ENCODE measurements around the gene PI4KA.

DNA sequence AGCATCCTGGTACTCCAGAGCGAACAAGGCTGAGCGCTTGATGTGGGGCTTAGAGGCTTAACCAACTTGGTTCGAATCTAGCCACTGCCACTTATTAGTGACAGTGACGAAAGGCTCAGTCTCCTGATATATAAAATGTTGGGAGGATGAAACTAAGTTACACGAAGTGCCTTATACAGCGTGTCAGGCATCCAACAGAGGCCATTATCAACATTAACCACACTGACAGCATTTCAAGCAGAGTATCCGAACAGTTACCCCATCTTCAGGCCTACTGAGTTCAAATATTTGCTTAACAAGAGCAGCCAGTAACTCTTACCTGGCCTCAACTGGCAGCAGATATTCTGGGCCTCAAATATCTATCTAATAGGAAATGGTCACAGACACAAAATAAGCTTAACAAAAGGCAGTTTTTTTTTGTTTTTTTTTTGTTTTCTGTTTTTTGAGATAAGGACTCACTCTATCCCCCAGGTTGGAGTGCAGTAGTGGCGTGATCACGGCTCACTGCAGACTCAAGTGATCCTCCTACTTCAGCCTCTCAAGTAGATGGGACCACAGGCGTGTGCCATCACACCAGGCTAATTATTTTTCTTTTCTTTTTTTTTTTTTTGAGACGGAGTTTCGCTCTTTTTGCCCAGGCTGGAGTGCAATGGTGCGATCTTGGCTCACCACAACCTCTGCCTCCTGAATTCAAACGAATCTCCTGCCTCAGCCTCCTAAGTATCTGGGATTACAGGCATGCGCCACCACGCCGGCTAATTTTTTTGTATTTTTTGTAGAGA lies 81.8 kb downstream of the PI4KA start:
- TF ChIP-seq, protein P1, sequence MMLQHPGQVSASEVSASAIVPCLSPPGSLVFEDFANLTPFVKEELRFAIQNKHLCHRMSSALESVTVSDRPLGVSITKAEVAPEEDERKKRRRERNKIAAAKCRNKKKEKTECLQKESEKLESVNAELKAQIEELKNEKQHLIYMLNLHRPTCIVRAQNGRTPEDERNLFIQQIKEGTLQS (IDR thresholded peaks at IDR 0.05), result peak; percentile 25
- TF ChIP-seq TAF1 (conservative IDR thresholded peaks at IDR 0.05) (peak; percentile 70), SP1 (IDR thresholded peaks at IDR 0.05) (peak; percentile 51), JUND (IDR thresholded peaks at IDR 0.05) (no peak), RAD21 (IDR thresholded peaks at IDR 0.05) (no peak), FOXA1 (IDR thresholded peaks at IDR 0.05) (no peak), GABPA (IDR thresholded peaks at IDR 0.05 in 1 of 2, conservative IDR thresholded peaks at IDR 0.05 in 1 of 2) (no peak), YY1 (IDR thresholded peaks at IDR 0.05) (peak; percentile 91), HNF4G (IDR thresholded peaks at IDR 0.05) (no peak), NR2F2 (IDR thresholded peaks at IDR 0.05) (no peak)
- TF ChIP-seq, protein P2, sequence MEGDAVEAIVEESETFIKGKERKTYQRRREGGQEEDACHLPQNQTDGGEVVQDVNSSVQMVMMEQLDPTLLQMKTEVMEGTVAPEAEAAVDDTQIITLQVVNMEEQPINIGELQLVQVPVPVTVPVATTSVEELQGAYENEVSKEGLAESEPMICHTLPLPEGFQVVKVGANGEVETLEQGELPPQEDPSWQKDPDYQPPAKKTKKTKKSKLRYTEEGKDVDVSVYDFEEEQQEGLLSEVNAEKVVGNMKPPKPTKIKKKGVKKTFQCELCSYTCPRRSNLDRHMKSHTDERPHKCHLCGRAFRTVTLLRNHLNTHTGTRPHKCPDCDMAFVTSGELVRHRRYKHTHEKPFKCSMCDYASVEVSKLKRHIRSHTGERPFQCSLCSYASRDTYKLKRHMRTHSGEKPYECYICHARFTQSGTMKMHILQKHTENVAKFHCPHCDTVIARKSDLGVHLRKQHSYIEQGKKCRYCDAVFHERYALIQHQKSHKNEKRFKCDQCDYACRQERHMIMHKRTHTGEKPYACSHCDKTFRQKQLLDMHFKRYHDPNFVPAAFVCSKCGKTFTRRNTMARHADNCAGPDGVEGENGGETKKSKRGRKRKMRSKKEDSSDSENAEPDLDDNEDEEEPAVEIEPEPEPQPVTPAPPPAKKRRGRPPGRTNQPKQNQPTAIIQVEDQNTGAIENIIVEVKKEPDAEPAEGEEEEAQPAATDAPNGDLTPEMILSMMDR (IDR thresholded peaks at IDR 0.05; ENCODE audit: low read depth, low read length, missing input control), result no peak
- TF ChIP-seq, protein P3, sequence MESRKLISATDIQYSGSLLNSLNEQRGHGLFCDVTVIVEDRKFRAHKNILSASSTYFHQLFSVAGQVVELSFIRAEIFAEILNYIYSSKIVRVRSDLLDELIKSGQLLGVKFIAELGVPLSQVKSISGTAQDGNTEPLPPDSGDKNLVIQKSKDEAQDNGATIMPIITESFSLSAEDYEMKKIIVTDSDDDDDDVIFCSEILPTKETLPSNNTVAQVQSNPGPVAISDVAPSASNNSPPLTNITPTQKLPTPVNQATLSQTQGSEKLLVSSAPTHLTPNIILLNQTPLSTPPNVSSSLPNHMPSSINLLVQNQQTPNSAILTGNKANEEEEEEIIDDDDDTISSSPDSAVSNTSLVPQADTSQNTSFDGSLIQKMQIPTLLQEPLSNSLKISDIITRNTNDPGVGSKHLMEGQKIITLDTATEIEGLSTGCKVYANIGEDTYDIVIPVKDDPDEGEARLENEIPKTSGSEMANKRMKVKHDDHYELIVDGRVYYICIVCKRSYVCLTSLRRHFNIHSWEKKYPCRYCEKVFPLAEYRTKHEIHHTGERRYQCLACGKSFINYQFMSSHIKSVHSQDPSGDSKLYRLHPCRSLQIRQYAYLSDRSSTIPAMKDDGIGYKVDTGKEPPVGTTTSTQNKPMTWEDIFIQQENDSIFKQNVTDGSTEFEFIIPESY (IDR thresholded peaks at IDR 0.05), result no peak
- TF ChIP-seq, protein P4, sequence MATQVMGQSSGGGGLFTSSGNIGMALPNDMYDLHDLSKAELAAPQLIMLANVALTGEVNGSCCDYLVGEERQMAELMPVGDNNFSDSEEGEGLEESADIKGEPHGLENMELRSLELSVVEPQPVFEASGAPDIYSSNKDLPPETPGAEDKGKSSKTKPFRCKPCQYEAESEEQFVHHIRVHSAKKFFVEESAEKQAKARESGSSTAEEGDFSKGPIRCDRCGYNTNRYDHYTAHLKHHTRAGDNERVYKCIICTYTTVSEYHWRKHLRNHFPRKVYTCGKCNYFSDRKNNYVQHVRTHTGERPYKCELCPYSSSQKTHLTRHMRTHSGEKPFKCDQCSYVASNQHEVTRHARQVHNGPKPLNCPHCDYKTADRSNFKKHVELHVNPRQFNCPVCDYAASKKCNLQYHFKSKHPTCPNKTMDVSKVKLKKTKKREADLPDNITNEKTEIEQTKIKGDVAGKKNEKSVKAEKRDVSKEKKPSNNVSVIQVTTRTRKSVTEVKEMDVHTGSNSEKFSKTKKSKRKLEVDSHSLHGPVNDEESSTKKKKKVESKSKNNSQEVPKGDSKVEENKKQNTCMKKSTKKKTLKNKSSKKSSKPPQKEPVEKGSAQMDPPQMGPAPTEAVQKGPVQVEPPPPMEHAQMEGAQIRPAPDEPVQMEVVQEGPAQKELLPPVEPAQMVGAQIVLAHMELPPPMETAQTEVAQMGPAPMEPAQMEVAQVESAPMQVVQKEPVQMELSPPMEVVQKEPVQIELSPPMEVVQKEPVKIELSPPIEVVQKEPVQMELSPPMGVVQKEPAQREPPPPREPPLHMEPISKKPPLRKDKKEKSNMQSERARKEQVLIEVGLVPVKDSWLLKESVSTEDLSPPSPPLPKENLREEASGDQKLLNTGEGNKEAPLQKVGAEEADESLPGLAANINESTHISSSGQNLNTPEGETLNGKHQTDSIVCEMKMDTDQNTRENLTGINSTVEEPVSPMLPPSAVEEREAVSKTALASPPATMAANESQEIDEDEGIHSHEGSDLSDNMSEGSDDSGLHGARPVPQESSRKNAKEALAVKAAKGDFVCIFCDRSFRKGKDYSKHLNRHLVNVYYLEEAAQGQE (IDR thresholded peaks at IDR 0.05), result no peak
- TF ChIP-seq, protein P5, sequence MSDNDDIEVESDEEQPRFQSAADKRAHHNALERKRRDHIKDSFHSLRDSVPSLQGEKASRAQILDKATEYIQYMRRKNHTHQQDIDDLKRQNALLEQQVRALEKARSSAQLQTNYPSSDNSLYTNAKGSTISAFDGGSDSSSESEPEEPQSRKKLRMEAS (IDR thresholded peaks at IDR 0.05), result peak; percentile 43

Data from liver (tissue), 3 donors.